Keratinocyte (primary cell): ENCODE data around the gene SMIM14. TPM values are rescaled to one million over a fixed set of nuclear protein-coding genes. Genes with fewer than 3 reads are reported as not detected.

Source experiments
- DNase-seq: peaks from one replicate; pipeline ENCODE4 v3.0.0-alpha.2; 2011; ENCODE audit warnings: low read depth, missing footprints, low spot score
- FAIRE-seq: peaks from 2 replicates; lab custom pipeline; 2011; peaks lifted over from hg19 to GRCh38; lab: Jason Lieb, UNC
- H2AFZ ChIP-seq: 2 replicates; pipeline ENCODE4 v1.6.0; 2012; ENCODE audit warnings: low read length, control low read depth, inconsistent platforms; ENCODE audit not compliant: control insufficient read depth
- H3K27ac ChIP-seq: 2 replicates; pipeline ENCODE4 v1.5.1; 2011; ENCODE audit warnings: low read length; ENCODE audit not compliant: control insufficient read depth, insufficient read depth
- H3K27me3 ChIP-seq: 3 replicates; pipeline ENCODE4 v1.6.0; 2011; ENCODE audit warnings: low read length; ENCODE audit not compliant: control insufficient read depth, insufficient read depth; ENCODE audit errors: extremely low read depth
- H3K36me3 ChIP-seq, 2 experiments: 2 replicates in 1 of 2; 3 replicates in 1 of 2; pipeline ENCODE4 v1.5.1; 2011; ENCODE audit warnings: low read length in 2 of 2, mild to moderate bottlenecking in 1 of 2; ENCODE audit not compliant: control insufficient read depth in 2 of 2, insufficient read depth in 2 of 2; ENCODE audit errors: extremely low read depth in 1 of 2
- H3K4me1 ChIP-seq: 3 replicates; pipeline ENCODE4 v1.5.1; 2011; ENCODE audit warnings: low read length; ENCODE audit not compliant: control insufficient read depth, insufficient read depth; ENCODE audit errors: extremely low read depth
- H3K4me2 ChIP-seq: 3 replicates; pipeline ENCODE4 v1.6.0; 2011; ENCODE audit warnings: low read depth, low read length; ENCODE audit not compliant: control insufficient read depth, insufficient read depth; ENCODE audit errors: extremely low read depth
- H3K4me3 ChIP-seq, 3 experiments: fragments of 200-600 bp in 1 of 3; sonication (generic) in 1 of 3; 2 replicates in 2 of 3; 3 replicates in 1 of 3; pipeline ENCODE4 v1.5.1; 2011 to 2016; ENCODE audit warnings: low read length in 3 of 3, mild to moderate bottlenecking in 3 of 3, control low read depth in 2 of 3, inconsistent platforms in 1 of 3, low read depth in 1 of 3, mixed read lengths in 1 of 3, mixed run types in 1 of 3, moderate library complexity in 1 of 3; ENCODE audit not compliant: control insufficient read depth in 2 of 3, insufficient read depth in 2 of 3; ENCODE audit errors: extremely low read depth in 1 of 3
- H3K79me2 ChIP-seq: 2 replicates; pipeline ENCODE4 v1.6.0; 2012; ENCODE audit warnings: low read length; ENCODE audit not compliant: control insufficient read depth, insufficient read depth
- H3K9ac ChIP-seq: 3 replicates; pipeline ENCODE4 v1.6.0; 2011; ENCODE audit warnings: low read length; ENCODE audit not compliant: control insufficient read depth, insufficient read depth; ENCODE audit errors: extremely low read depth
- H3K9me1 ChIP-seq: 3 replicates; pipeline ENCODE4 v1.6.0; 2011; ENCODE audit warnings: low read length; ENCODE audit not compliant: control insufficient read depth, insufficient read depth; ENCODE audit errors: extremely low read depth
- H3K9me3 ChIP-seq: 2 replicates; pipeline ENCODE4 v1.5.1; 2012; ENCODE audit warnings: low read depth, low read length; ENCODE audit not compliant: control insufficient read depth
- H4K20me1 ChIP-seq: 3 replicates; pipeline ENCODE4 v1.6.0; 2011; ENCODE audit warnings: low read length; ENCODE audit not compliant: control insufficient read depth, insufficient read depth; ENCODE audit errors: extremely low read depth
- EZH2 ChIP-seq: IDR thresholded peaks from one replicate; pipeline ENCODE4 v1.6.1; 2012; ENCODE audit warnings: inconsistent platforms, mild to moderate bottlenecking, low read length, moderate library complexity
- dilution Hi-C: fragments of 300-500 bp; cut with MboI; formaldehyde crosslinking; loops from one replicate; pipeline ENCODE4 v1.7.0; 2020; ENCODE audit warnings: low sequenced_read_pairs; ENCODE audit not compliant: extremely low pct_ligation_motif_present
- polyA plus RNA-seq, 5 experiments: library from polyadenylated mRNA; depleted of rRNA in 3 of 5; stranded (reverse) in 3 of 5; stranded (forward) in 1 of 5; unstranded in 1 of 5; fragments of >200 nt; gene quantifications; 1 replicate in 1 of 5; 2 replicates in 3 of 5; 3 replicates in 1 of 5; pipeline versions ENCODE4 v1.2.1 to v1.2.3, GENCODE V29; 2011 to 2012; ENCODE audit warnings: missing spikeins in 2 of 5, low read depth in 1 of 5, low replicate concordance in 1 of 5
- TF ChIP-seq, protein P1 (sequence below), 3 experiments: IDR thresholded peaks in 1 of 3; conservative IDR thresholded peaks in 1 of 3; optimal IDR thresholded peaks in 1 of 3; 2 replicates in 2 of 3; 3 replicates in 1 of 3; pipeline versions ENCODE3 to v1.5.1; 2011; ENCODE audit warnings: low read length in 3 of 3, mild to moderate bottlenecking in 3 of 3, moderate library complexity in 2 of 3, control low read depth in 1 of 3, inconsistent platforms in 1 of 3; ENCODE audit not compliant: insufficient read depth in 2 of 3; ENCODE audit errors: extremely low read depth in 1 of 3

SMIM14 gene
- polyA plus RNA-seq, 1 donor (not counting 4 experiments of a cell fraction or from before 2014, with no cell fraction given) = 13.9 TPM

DNA sequence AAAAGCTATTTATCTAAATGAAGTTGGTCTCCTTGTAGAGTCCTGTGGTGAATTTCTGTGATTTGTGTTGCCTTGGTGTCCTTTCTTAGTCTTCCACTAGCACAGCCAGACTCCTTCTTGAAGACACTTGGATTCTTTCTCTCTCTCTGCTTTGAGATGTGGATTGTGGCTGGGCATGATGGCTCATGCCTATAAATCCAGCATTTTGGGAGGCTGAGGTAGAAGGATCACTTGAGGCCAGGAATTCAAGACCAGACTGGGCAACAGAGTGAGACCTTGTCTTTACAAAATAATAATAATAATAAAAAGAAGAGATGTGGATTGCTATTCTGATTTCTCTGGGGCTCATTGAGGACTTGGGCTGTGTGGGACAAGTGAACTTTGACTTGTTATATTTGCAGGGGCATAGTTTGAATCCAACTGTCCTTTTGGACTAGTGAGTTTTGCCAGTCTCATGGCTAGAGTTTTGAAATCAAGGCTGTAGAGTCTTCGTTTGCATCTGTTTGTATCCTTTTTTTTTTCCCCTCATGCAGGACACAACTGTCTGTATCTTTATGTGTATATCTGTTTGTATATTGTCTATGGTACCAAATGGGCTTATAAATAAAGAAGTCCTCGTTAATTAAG, 11.1 kb upstream of the SMIM14 start:
- Histone ChIP-seq H3K9ac (no peak overlapping the region), H2AFZ (no peak overlapping the region), H3K4me1 (no peaks in the 10 kb centered on the region), H3K4me2 (no peak overlapping the region), H3K79me2 (no peaks in the 10 kb centered on the region), H3K27me3 (no peaks in the 10 kb centered on the region), H3K9me3 (no peaks in the 10 kb centered on the region), H3K4me3 (no peak overlapping the region), H3K9me1 (no peaks in the 10 kb centered on the region), H3K36me3 (no peaks in the 10 kb centered on the region), H3K27ac (no peak overlapping the region), H4K20me1 (no peaks in the 10 kb centered on the region)
- no peak for FAIRE-seq
- no peak for TF ChIP-seq EZH2
- TF ChIP-seq, protein P1, sequence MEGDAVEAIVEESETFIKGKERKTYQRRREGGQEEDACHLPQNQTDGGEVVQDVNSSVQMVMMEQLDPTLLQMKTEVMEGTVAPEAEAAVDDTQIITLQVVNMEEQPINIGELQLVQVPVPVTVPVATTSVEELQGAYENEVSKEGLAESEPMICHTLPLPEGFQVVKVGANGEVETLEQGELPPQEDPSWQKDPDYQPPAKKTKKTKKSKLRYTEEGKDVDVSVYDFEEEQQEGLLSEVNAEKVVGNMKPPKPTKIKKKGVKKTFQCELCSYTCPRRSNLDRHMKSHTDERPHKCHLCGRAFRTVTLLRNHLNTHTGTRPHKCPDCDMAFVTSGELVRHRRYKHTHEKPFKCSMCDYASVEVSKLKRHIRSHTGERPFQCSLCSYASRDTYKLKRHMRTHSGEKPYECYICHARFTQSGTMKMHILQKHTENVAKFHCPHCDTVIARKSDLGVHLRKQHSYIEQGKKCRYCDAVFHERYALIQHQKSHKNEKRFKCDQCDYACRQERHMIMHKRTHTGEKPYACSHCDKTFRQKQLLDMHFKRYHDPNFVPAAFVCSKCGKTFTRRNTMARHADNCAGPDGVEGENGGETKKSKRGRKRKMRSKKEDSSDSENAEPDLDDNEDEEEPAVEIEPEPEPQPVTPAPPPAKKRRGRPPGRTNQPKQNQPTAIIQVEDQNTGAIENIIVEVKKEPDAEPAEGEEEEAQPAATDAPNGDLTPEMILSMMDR (optimal IDR thresholded peaks at IDR 0.05 in 1 of 3, IDR thresholded peaks at IDR 0.05 in 1 of 3, conservative IDR thresholded peaks at IDR 0.05 in 1 of 3; ENCODE audit: extremely low read depth in 1 of 3, insufficient read depth in 2 of 3, low read length in 3 of 3) = no peak
- dilution Hi-C loops = no loop called here
- no peak for DNase-seq

DNA sequence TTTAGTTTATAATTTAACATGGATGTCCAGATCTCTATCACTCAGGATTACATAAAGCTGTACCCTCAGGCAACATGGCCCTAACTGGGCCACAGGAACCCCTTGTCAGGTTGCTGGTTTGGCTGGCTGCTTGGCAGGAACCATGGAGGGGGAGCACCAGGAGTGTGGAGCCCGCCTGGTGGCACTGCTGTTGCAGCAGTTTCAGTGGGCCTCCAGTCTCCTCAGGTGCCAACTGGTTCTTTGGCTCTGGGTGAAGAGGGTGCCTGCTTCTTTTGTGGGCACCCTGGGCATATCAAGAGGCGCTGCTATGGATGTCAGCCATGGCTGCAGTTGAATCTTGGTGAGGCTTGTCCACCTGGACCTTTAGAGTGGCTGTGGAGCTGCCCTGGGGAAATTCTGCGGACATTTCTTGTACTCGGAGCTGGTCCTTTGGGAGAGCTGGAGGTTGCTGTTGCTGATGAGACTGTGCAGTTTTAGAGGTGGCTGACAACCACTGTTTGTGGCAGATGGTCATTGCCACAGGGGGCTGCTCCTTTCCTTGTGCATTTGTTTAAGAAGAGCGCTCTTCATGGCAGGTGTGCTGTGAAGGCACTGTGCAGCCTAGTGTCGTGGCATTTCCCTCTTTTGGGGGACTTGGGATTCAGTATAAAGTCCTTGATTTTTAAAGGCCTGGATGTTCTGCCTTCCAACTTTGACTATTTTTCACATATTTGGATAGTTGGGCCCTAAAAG, 10.3 kb upstream of the SMIM14 start:
- FAIRE-seq = no peak

More for the DNA sequence above, 10.3 kb upstream of the SMIM14 start:
- TF ChIP-seq, protein P1 (optimal IDR thresholded peaks at IDR 0.05 in 1 of 3, IDR thresholded peaks at IDR 0.05 in 1 of 3, conservative IDR thresholded peaks at IDR 0.05 in 1 of 3; ENCODE audit: extremely low read depth in 1 of 3, insufficient read depth in 2 of 3, low read length in 3 of 3) = no peak
- TF ChIP-seq EZH2 = no peak
- no peaks in the 10 kb centered on the region for H3K4me1 ChIP-seq
- no peaks in the 10 kb centered on the region for H3K9me3 ChIP-seq
- H2AFZ ChIP-seq = no peak overlapping the region
- H3K4me3 ChIP-seq = no peak overlapping the region
- H4K20me1 ChIP-seq = no peaks in the 10 kb centered on the region
- dilution Hi-C loops = no loop called here
- H3K27me3 ChIP-seq = no peaks in the 10 kb centered on the region
- H3K9me1 ChIP-seq = no peaks in the 10 kb centered on the region
- no peak for DNase-seq
- H3K4me2 ChIP-seq = no peak overlapping the region
- no peaks in the 10 kb centered on the region for H3K36me3 ChIP-seq
- H3K9ac ChIP-seq = no peak overlapping the region
- H3K27ac ChIP-seq = no peak overlapping the region
- no peaks in the 10 kb centered on the region for H3K79me2 ChIP-seq
